Activated CD4-positive, alpha-beta T cell treated with anti-CD3 and anti-CD28 coated beads for 4 hours (primary cell): ENCODE results near the gene HMX3.
"Not testable (repeated sequence)": the region's sequence is repeated elsewhere in the genome, so short reads cannot be mapped to it uniquely, and the experiment has no call there.

Source experiments
- DNase-seq, 2 donors: peaks; one replicate each; pipeline ENCODE4 v3.0.0-alpha.2; 2020

The HMX3 gene

GRCh38 chr10:123149162-123149567 lies 13.4 kb downstream of the HMX3 start:
- no peak for DNase-seq

DNA sequence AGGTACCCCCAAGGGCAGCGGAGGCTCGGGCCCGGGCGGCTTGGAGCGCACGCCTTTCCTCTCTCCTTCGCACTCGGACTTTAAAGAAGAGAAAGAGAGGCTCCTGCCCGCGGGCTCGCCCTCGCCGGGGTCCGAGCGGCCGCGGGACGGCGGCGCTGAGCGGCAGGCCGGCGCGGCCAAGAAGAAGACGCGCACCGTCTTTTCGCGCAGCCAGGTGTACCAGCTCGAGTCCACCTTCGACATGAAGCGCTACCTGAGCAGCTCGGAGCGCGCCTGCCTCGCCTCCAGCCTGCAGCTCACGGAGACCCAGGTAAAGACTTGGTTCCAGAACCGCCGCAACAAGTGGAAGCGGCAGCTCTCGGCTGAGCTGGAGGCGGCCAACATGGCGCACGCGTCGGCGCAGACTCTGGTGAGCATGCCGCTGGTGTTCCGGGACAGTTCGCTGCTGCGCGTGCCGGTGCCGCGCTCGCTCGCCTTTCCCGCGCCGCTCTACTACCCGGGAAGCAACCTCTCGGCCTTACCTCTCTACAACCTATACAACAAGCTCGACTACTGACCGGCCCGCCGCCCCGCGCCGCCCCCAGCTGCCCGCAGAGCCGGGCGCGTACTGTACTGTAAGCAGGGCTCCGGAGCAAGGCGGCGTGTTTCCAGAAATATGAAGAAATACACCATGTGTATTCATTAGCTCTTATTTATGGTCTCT lies 13.9 kb downstream of the HMX3 start:
- peak in 1 of 2 donors; percentile 54 for DNase-seq

- peak in 1 of 2 donors; percentile 49 for DNase-seq
Observed at GRCh38 chr10:123150271-123150985, 14.7 kb downstream of the HMX3 start.

DNA sequence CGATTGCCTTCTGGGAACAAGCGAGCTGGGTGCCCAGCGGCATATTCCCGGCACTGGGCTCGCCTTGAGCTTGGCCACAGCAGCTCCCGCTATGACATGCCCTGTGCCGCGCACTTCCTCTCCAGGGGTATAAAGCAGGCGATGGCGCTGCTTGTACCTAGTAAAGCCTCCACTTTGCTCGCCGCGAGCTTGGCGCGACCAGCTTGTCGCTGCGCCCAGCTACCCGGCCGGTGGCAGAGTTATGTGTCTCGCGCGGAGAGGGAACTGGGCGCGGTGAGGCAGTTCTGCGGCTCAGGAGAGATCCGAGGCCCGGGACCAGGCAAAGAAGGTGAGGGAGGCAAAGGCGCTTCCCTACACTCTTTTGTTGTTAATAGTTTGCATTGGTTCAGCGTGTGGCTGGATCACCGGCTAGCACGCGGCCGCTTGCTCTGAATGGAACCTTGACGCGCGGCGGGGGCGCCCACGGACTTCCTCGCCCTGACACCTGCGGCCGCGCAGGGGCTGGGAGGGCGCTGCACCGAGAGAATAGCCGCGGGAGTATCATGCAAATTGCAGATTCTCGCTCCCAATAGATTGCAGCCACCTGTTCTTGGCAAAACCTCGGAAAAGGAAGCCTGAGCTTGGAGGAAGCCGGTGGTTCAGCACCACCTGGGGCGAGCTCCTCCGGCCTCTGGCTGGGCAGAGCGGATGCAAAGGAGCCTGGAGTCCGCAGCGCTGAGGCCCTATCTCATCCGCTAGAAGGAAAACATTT lies 15.4 kb downstream of the HMX3 start:
- DNase-seq, result no peak

GRCh38 chr10:123151737-123152135 lies 16.0 kb downstream of the HMX3 start:
- no peak for DNase-seq

DNA sequence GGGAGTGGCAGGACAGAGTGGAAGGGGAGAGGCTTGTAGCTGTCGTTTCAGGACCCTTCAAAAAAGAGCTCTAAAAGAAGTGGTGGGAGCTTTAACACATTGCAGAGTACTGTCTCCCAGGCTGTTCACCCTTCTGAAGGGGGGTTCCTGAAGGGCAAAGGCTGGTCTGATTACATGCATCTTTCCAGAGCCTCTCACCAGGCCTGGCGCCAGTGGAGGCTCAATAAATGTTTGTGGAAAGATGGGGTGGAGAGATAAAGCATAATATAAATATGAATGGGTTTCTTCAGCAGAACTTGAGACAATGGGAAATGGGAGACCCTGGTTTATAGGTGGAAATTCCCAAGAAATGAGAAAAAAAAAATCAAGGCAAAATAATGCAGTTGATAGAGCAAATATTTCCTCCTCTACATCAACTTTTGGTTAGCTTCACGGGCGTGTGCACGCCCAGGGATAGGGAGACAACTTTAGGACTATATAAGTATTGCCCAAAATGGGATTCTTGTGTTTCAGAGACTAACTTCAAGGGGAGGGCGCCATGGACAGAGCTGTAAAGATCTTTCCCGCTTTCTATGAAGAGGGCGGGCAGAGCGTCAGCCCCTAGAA lies 17.8 kb downstream of the HMX3 start:
- DNase-seq, result no peak

- peak; percentile 94 for DNase-seq
Observed at GRCh38 chr10:123154092-123154710, 18.4 kb downstream of the HMX3 start, which contains the start of gene BUB3. Gene BUB3, plus strand, starts transcription at chr10:123154402. Its CDS starts 516 bp downstream, at chr10:123154918.

- peak in 1 of 2 donors; percentile 42 for DNase-seq
Observed at GRCh38 chr10:123154711-123155505, 19.1 kb downstream of the HMX3 start.

GRCh38 chr10:123156078-123156477 lies 20.3 kb downstream of the HMX3 start:
- DNase-seq, result no peak

- DNase-seq, result no peak
Observed at GRCh38 chr10:123157210-123157609, 21.4 kb downstream of the HMX3 start.

- no peak for DNase-seq
Observed at GRCh38 chr10:123158682-123159081, 22.9 kb downstream of the HMX3 start.

GRCh38 chr10:123160311-123160980 lies 24.7 kb downstream of the HMX3 start:
- no peak for DNase-seq

DNA sequence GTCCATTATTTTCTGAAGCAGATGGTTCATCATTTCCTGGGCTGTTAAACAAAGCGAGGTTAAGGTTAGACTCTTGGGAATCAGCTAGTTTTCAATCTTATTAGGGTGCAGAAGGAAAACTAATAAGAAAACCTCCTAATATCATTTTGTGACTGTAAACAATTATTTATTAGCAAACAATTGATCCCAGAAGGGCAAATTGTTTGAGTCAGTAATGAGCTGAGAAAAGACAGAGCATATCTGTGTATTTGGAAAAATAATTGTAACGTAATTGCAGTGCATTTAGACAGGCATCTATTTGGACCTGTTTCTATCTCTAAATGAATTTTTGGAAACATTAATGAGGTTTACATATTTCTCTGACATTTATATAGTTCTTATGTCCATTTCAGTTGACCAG lies 28.5 kb downstream of the HMX3 start:
- DNase-seq, result no peak

DNA sequence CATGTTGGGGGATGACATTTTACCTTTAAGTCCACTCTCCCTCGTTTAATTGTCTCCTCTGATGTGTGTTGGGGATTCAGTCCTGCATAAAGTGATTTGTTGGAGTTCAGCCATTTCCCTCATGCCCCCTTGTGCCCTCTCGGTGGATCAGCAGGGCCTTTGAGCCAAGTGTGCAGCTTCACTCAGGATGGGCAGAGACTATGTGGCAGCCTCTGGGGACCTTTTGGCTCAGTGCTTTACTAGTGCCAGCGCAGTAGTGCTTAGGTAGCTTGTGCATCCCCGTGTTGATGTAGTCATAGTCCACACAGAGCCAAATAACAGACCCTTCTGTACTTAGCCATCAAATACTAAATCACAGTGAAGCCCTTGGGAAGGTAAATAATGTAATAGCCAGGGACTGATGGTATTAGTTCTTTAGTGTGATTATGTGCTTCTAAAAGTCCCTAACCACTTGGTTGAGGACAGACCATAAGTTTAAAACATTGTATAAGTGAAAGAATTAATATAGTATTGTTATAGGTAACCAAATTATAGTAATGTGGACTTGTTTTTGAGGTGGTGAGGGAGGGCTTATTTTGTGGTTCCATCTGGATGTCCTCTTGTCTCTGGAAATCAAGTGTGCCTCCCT lies 29.8 kb downstream of the HMX3 start:
- DNase-seq, result no peak

DNA sequence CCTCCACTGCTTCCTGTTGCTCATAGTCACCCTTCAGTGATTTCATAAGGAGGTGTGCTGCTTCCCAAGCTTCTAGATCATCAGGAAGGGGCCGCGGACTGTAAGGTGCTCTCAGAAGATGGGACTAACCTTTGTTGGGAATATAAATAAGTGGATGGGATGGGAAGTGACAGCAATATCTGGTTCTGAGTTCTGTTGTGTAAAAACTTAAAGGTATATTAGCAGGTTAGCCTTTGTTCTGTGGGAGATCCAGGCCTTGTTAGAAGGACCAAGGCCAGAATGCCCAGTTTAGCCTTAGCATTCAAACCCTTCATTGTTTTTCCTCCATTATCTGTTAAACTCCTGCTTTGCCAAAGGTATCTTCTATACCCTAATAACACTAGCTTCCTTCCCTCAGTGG lies 30.8 kb downstream of the HMX3 start:
- no peak for DNase-seq

DNA sequence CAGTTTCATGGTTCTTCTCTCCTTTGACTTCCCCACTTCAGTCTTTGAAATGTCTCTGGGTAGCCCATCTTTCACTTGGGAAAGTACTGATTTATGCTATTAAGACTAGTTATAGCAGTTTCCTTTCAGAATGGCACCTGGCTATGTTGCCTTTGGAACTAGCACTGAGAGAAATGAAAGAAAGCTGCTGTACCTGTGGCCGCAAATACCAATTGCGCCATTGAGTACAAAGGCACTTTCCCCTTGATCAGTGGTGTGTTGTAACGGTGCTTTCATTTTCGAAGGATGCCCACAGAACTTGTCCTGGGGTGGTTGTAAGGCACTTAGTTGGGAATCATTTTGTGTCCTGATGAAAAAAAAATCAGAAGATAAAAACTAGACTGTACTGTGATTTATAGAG lies 35.2 kb downstream of the HMX3 start:
- DNase-seq, result no peak

- not testable (repeated sequence) for DNase-seq
Observed at GRCh38 chr10:123171616-123172015, 35.8 kb downstream of the HMX3 start.

- no peak for DNase-seq
Observed at GRCh38 chr10:123175389-123176387, 39.9 kb downstream of the HMX3 start.

DNA sequence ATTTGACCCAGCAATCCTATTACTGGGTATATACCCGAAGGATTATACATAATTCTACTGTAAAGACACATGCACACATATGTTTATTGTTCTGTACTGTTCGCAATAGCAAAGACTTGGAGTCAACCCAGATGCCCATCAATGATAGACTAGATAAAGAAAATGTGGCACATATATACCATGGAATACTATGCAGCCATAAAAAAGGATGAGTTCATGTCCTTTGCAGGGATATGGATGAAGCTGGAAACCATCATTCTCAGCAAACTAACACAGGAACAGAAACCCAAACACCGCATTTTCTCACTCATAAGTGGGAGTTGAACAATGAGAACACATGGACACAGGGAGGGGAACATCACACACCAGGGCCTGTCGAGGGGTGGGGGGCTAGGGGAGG lies 42.6 kb downstream of the HMX3 start:
- not testable (repeated sequence) for DNase-seq
